ENCODE measurements around the gene ZNF777.
"Not testable (repeated sequence)": the region's sequence is repeated elsewhere in the genome, so short reads cannot be mapped to it uniquely, and the experiment has no call there.

Gene ZNF777

GRCh38 chr7:149449897-149450296 lies 11.0 kb downstream of the ZNF777 start:
- DNase-seq: no peak

- DNase-seq: no peak
These were observed 11.9 kb downstream of the ZNF777 start for GRCh38 chr7:149448961-149449360.

- DNase-seq: not testable (repeated sequence)
These were observed 14.8 kb downstream of the ZNF777 start for GRCh38 chr7:149446026-149446425.

GRCh38 chr7:149444287-149444686 lies 16.6 kb downstream of the ZNF777 start:
- no peak for DNase-seq

- no peak for DNase-seq
These were observed 17.3 kb downstream of the ZNF777 start for GRCh38 chr7:149443523-149443922.

GRCh38 chr7:149442924-149443323 lies 17.9 kb downstream of the ZNF777 start:
- no peak for DNase-seq

- DNase-seq: no peak
These were observed 20.6 kb downstream of the ZNF777 start for GRCh38 chr7:149440222-149440621.

- no peak for DNase-seq
These were observed 24.5 kb downstream of the ZNF777 start for GRCh38 chr7:149436358-149436757.

GRCh38 chr7:149433124-149433523 lies 27.7 kb downstream of the ZNF777 start:
- no peak for DNase-seq

- DNase-seq: no peak
These were observed 28.7 kb downstream of the ZNF777 start for GRCh38 chr7:149432121-149432691.

GRCh38 chr7:149431486-149432120 lies 29.3 kb downstream of the ZNF777 start:
- DNase-seq: no peak

- DNase-seq: no peak
These were observed 30.7 kb downstream of the ZNF777 start for GRCh38 chr7:149430192-149430591.

GRCh38 chr7:149427893-149428292 lies 33.0 kb downstream of the ZNF777 start:
- no peak for DNase-seq

- DNase-seq: no peak
These were observed 33.7 kb downstream of the ZNF777 start for GRCh38 chr7:149427096-149427680.

GRCh38 chr7:149423449-149424110 lies 37.3 kb downstream of the ZNF777 start:
- no peak for DNase-seq

- DNase-seq: peak; percentile 52
These were observed 38.0 kb downstream of the ZNF777 start for GRCh38 chr7:149422914-149423301.

GRCh38 chr7:149422162-149422913 lies 38.5 kb downstream of the ZNF777 start:
- peak; percentile 77 for DNase-seq

GRCh38 chr7:149420006-149420405 lies 40.9 kb downstream of the ZNF777 start:
- no peak for DNase-seq

- no peak for DNase-seq
These were observed 45.3 kb downstream of the ZNF777 start for GRCh38 chr7:149415391-149416071.

GRCh38 chr7:149414745-149415390 lies 46.0 kb downstream of the ZNF777 start:
- DNase-seq: peak; percentile 67

GRCh38 chr7:149414171-149414570 lies 46.7 kb downstream of the ZNF777 start:
- DNase-seq: no peak

- not testable (repeated sequence) for DNase-seq
These were observed 47.8 kb downstream of the ZNF777 start for GRCh38 chr7:149413083-149413482.
